Epidermal melanocyte (primary cell): ENCODE data around the gene TMEM117.
A peak's percentile ranks its signal among the peaks of the same experiment; 100 is the strongest.

Experiments used
- DNase-seq: peaks from one replicate; pipeline ENCODE4 v3.0.0; 2011; ENCODE audit warnings: low spot score; ENCODE audit not compliant: insufficient read length

TMEM117 gene

DNA sequence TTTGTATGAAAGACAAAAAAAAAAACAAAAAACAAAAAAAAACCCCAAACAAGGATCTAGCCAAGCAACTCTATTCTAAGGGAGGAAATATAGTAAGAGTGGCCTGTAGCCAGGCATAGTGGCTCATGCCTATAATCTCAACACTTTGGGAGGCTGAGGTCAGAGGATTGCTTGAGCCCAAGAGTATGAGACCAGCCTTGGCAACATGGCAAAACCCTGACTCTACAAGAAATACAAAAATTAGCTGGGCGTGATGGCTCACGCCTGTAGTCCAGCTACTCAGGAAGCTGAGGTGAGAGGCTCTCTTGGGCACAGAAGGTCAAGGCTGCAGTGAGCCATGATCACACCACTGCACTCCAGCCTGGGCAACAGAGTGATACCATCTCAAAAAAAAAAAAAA, 47.9 kb downstream of the TMEM117 start:
- no peak for DNase-seq

DNA sequence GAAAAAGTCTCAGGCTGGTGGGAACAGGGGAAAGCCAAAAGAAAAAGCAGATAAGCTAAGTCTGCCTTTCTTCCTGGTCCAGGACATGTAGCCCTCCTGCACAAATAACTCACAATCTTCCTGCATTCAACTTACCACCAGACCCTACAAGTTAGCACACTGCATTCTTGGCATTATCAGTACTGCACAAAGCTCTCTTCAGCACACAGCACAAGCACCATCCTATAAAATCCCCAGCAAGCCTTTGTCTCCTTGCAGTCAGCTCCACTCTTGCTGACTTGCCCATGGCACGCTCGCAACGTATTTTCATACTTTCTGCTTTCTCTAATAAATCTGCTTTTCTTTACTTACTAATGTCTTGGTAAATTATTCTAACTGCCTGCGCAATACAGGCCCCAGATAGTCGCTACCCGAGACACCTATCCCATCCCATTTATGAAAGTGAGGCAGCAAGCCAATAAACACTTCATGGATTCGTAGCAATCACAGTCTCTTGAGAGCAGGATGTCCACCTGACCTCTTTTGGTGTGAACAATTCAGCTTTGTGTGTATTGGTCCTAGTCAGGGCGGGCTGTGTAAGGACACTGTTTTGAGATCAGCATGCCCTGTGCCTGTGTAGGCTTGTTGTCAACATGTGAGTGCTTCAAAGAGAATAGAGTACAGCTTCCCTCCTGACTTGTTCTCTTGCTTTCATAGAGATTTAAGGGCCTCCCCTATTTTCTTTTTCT, 49.0 kb downstream of the TMEM117 start:
- DNase-seq = no peak

DNA sequence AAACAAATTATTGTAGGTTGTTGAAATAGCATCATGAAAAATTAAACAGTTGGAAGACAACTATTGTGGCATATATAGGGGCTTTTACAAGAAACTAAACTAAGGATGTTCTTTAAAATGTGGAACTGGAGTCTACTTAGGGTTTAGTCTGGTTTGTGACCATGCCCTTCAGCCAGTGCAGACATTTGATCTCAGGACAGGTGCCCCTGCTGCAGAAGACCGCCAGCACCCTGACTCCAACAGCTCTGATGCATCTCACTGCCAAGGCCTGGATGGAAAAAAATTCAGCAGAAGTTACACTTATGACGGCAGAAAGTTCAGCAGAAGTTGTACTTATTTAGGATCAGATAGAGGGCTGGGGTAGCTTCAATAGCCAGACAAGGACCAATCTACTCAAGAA, 51.5 kb downstream of the TMEM117 start:
- no peak for DNase-seq

DNA sequence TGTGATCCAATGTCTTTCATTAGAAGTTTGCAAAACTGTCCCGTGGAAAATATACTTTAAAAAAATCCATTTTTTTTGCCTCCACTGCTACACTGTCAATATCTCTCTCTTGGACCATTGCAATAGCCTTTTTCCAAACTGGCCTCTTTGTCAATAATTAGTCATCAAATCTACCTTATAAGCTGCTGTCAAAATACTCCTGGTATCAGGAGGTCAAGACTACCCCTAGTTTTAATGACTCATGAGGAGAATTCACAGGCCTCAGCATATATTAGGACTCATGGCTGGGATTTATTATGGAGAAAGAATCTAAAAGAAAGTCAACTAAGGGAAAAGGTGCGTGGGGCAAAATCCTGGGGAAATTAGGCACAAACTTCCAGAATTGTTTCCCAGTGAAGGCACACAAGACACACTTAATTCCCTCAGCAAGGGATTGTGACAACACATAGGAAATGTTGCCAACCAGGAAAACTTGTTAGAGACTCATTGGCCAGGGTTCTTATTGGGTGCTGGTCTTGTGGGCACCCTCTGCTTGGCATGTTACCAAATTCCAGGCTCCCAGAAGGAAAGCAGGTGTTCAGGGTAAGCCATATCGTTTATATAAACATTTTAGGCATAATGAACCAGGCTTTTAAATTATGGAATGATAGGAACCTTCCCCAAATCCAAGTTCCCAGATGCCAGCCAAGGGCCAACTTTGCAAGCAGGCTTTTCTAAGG, 56.1 kb downstream of the TMEM117 start:
- DNase-seq = no peak

DNA sequence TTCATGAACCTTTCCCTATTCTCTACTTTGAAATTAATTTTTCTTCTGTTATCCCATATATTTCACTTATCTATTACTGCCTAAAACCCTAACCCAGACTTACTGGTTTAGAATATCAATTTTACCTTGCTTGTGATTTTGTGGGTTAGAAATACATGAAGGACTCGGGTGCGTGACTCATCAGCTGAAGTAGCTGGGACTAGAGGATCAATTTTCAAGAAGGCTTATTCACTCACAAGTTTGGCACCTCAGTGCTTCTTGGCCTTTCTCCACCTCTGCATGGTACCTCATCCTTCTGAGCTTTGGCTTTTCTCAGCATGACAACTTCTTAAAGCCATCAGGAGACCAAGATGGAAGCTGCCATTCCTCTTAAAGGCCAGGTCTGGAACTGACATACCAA, 57.8 kb downstream of the TMEM117 start:
- no peak for DNase-seq

DNA sequence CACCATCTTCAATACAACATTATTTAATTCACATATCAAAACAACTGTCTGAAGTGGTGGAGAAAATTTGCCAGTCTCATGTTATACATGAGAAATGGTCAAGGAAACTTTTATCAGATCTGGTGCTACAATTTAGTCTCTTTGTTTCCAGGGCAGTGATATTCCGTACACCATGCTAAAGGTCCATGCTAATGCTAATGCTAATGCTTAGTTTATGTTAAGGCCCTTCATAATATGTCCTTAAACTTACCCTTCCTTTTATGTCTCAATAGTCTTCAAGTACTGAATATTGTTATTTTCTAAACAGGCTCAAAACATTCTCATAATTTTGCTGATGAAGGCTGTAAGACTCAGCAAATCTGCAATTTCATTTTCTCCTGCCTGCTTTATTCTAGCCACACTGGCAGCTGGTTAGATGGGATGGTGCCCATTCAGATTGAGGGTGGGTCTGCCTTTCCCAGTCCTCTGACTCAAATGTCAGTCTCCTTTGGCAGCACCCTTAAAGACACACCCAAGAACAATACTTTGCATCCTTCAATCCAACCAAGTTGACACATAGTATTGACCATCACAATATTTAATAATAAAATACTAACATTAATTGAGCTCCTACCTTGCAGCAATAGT, 59.8 kb downstream of the TMEM117 start:
- DNase-seq = no peak

DNA sequence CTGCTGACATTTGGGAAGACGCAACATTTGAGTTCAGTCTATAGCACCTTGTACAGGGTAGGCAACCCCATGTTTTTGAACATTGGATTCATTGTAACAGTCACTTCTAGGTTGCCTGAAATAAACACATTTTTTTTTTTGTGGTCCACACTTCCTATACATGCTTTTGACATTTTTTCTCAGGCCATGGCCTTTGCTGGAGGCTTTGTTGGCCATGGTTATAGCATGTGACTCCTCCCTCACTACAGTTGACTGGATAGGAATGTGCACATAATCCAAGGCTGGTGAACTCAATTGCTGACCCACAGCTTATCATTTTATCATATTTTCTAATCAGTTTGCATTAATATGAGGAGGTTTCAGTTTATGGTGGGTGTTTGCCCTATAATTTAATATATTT, 60.6 kb downstream of the TMEM117 start:
- no peak for DNase-seq

DNA sequence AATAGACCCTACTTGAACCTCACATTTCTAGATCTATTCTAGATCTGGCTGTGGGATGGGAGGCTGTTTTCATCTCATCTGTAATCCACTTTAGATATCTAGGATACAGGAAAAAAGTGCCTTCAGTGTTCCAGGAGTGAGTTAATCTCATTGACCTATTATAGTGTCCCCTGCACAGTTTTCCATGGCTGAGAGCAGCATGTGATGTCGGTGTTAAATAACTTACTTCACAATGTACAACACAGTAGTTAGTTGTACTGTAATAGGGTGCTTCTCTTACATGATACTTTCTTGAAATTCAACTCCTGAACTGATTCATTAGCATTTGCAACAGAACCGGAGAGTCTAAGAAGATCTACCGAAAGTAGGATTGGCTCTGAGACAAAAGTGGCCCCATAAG, 62.6 kb downstream of the TMEM117 start:
- no peak for DNase-seq

DNA sequence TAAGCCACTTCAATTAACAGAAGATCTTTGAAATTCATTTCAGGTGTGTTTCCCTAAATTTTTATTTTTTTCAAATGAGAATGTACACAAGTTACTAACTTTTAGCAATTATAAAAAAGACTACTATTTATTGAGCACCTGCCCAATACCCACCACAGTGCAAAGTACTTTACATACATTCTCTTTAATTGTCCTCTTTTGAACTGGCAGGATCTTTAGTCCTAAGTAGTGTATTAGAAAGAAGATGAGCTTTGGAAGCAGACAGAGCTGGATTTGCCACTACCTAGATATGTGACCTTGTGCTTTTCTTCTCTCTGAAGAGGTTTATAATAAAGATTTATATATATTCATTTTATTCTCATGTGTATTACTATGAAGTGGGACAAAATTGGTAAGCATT, 63.7 kb downstream of the TMEM117 start:
- DNase-seq = no peak

DNA sequence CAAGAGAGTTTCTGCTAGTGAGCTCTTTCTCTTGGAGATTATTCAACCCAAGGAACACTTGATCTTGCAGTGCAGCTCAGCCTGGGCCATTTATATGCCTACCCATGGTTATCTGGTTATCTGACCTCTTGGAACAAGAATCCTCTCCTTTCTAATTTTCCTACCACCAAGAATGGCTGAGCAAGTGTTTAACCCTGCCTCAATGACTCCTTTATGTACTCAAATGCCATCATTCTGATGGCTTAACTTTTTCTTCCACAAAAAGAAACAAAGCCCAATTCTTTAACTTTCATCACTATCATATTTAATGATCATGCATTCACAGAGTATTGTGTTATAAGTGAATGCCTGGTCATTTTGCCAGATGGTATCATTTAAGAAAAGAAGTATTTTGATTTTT, 67.8 kb downstream of the TMEM117 start:
- DNase-seq = no peak

DNA sequence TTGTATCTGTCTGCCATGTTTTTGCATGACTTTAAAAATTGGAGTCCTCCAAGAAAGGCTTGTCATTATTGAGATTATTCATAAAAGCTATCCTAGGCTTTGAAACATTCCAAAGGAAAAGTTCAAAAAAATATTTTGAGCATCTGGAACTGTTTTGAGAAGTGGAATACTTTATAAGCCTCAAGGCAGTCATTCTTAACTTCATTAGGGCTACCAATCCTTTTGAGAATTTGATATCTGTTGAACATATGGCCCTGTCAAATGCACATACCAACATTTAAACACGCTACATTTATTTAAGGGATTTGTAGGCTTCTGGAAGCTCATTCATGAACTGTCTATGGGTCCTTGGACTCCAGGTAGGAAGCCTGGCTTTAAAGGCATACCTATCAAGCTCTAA, 77.0 kb downstream of the TMEM117 start:
- DNase-seq = peak; percentile 35

DNA sequence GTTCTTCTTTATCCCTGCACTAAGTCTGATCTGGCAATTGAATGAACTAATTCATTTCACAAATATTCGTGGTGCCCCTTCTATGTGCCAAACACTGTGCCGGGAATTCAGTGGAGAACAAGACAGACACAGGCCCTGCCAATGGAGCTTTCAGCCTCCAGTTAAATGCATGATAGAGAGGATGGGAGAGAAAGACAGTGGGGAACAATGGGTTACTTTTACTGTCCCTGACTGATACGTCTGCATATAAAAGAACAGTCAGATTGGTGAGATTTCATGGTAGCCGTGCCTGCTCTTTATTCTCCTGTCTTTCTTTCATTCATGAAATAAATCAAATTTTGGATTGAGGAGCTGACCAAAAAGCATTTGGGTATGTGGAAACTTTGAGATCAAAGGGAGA, 78.5 kb downstream of the TMEM117 start:
- DNase-seq = no peak

DNA sequence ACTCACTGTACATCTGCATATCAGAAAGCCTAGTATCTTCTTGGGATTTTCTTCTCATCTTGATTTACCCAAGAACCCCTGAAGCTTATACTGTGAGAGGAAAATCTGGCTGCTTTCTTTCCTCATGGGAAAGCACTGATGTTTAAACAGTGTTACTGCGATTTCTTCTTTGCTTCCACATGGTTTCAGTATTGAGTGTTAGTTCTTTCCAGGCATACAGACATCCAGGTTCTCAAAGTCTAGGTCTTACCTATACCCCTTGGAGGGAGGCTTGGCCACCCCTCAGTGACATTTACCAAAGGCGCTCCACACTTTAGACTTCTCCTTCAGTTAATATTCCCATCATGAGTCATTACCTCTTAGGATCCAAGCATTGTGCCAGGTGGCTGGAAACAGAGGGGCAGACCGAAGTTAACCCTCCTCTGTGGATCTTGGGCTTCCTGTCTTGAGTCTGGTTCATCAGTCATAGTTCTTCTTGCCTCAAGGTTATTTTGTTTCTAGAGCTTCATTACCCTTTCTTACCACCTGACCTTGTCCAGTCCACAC, 79.1 kb downstream of the TMEM117 start:
- DNase-seq = no peak

DNA sequence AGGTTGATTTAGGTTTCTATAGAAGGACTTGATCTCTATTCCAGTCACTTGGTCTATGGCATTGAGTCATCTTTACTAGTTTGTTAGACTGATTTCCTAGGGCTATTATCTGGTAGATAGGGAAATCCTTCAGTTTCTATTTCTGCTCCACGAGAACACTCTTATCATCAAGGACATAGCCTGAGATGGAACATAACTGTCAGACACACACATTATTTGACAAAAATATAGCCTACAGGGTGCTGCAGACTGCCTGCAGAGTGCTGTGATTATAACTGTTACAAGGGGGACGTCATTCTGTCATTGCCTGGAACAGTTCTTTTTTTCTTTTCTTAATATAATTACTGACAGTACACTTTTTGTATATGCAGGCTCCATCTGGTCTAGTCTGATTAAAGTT, 82.0 kb downstream of the TMEM117 start:
- no peak for DNase-seq

DNA sequence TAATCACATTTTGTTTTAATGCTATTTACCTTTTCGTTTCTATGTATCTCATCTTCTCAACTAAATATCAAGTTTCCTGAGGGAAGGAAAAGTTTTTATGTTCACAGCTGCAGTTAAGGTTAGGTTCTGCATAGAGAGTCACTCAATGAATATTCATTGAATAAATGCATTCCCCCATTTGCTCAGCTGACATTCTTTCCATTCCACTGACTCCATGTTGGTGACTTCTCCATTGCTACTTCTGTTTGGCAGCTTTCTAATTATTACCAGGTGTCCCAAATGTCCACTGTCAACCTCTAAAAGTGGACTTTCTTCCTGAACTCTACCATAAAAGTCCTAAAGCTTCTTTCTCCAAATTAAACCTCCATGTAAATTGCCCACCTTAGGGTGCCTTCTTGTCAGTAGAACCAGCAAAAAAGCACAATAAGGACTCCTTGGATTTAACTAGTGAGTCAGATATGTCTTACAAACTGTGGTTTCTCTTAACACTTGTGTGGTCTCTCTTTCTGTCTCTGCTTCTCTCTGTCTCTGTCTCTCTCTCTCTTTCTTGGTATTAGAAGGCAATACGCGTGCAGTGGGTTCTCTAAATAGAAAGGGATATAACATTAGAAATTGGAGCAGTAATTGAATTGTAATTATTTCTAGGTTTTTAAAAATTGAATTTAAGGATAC, 85.9 kb downstream of the TMEM117 start:
- DNase-seq = no peak

DNA sequence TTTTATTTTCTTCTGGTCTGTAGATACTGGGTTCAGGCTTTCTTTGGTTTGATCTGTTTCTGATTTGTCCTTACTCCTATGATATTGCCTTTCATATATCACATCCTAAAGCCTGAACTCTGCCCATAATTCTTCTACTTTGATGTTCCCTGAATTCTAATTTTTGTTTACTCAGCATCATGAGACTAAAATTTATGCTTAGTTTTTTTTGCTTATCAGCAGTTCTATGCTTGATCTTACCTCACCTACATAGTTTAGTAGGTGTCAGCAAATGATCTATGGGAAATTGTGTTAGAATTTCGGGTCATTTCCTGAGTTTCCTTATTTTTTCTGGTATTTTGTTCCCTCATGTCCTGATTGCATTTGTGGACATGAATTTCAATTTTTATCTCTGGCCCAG, 94.2 kb downstream of the TMEM117 start:
- DNase-seq = no peak

DNA sequence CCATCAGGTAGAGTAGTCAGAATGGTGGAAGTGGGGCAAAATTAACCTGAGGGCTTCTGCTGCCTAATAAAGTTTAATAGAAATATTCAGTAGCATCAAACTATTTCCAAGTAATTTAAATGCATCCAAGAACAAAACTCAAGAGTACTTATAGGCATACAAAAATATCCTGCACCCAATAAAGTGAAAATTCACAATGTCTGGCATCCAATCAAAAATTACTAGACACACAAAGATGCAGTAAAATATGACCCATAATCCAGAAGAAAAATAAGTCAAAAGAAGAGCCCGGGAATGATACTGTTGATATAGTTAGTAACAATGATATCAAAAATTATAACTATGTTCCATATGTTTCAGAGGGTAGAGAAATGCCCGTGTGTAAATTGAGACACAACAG, 95.3 kb downstream of the TMEM117 start:
- DNase-seq = no peak

DNA sequence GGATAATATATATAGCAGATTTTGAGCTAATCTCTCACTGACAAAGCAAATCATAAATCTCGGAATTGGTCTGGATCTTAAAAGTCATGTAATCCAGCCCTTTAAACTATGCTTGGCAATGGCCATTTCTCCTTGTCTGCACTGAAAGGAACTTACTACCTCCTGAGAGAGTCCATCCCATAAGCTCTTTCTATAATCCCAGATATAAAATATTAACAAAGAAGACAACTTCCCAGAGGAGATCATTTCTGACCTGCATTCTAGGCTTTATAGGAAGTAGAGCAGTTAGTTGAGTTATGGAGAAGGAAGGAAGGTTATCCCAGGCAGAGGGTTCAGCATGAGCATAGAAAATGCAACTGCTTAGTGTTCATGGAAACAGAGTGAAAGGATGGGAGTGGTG, 99.7 kb downstream of the TMEM117 start:
- DNase-seq = no peak

DNA sequence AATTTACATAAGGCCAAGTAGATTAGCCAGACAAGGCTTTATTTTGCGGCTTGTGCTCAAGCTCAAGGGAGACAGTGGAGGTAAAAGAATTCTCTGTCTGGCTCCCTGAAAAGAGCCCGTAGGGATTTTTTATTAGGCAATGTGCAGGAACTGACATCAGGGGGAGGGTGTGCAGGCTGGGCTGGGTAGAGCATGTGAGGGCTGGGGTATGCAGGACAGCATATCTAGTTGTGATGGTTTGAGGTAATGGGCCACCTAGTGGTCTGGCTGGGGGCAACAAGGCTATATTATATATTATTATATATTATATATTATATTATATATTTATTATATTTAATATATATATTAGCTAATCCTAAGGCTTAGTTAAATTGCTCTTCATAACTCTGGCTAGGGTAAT, 102.1 kb downstream of the TMEM117 start:
- DNase-seq = no peak

DNA sequence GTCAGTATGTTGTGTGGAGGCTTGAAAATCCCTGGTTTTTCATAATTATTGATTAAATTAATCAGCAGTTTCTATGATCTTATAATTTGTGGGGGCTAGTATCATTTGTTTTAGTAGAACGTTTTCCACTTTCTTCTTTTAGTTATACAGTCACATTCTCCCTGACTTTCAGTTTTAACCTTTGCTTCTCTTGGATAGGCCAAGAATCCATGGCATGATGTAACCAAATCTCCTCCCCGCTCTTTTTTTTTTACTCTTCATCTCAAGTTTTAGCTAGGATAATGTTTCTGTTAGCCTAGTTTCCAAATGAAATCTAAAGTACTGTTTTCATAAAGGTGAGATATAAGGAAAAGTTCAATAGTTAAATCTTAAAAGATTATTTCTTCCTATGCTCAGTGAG, 106.5 kb downstream of the TMEM117 start:
- no peak for DNase-seq

DNA sequence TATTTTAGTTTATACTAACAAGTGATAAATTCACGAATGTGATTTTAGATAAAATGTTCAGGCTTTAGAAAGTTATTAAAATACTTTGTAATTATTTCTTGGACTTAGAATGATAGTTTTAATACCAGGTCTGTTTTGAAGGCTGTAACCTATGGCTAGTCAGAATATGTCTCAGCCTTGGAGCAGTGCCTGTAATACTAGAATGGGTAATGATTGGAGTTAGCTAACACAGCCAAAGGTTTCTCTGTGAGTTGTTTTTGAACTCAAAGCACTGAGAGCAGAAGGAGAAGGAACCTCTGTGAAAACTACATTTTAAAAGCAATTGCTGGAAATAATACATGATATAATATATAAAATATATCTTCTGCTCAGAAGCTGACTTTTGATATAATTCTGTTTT, 110.1 kb downstream of the TMEM117 start:
- no peak for DNase-seq

DNA sequence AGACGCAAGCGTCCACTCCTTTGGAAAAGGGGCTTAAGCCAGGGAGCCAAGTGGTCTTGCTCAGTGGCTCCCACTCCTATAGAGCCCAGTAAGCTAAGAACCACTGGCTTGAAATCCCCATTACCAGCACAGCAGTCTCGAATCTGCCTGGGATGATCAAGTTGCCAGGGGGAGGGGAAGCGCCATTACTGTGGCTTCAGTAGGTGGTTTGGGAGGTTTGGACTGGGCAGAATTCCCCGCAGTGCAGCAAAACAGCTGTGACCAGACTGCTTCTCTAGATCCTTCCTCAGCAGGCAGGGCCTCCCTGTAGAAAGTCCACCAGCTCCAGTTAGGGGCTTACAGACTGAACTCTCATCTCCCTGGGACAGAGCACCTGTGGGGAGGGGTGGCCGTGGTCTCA, 115.4 kb downstream of the TMEM117 start:
- DNase-seq = no peak
